IMR-90 (cell line): ENCODE data around the gene NDUFC2. TPM values are rescaled to one million over a fixed set of nuclear protein-coding genes. Genes with fewer than 3 reads are reported as not detected.

Experiments used
- ATAC-seq: fragments of 200-7000 bp; cut with Tn5 transposase; 2 replicates; pipeline ENCODE4 v1.9.1; 2020; ENCODE audit warnings: low read depth, mild to moderate bottlenecking, moderate library complexity
- BruUV-seq: library from RNA; stranded (reverse); fragments of 400-500 nt; replicated peaks from 2 replicates; lab custom pipeline; 2021; lab: Mats Ljungman, UMichigan
- CTCF ChIA-PET: fragments of 300-600 bp; formaldehyde crosslinking; extraction: SDS; loops from one replicate; lab custom pipeline; 2021; ENCODE audit warnings: antibody characterized with exemption; lab: Yijun Ruan, JAX
- POLR2A ChIA-PET: fragments of 300-600 bp; sonication (Branson Sonifier 250); formaldehyde crosslinking; loops from one replicate; lab custom pipeline; 2022; ENCODE audit warnings: antibody characterized with exemption; ENCODE audit not compliant: unreplicated experiment; lab: Charles Lee
- DNase-seq: peaks from one replicate; pipeline ENCODE4 v3.0.0; 2013
- H2AFZ ChIP-seq: replicated peaks from 2 replicates; pipeline ENCODE3; 2013; ENCODE audit warnings: low read length, mild to moderate bottlenecking; ENCODE audit not compliant: poor library complexity
- H2AK5ac ChIP-seq: 2 replicates; pipeline ENCODE4 v1.6.1; 2013; ENCODE audit warnings: low read depth, low read length, inconsistent platforms
- H2AK9ac ChIP-seq: replicated peaks from 2 replicates; pipeline ENCODE3; 2013; ENCODE audit warnings: mild to moderate bottlenecking, low read depth, low read length, moderate library complexity; ENCODE audit not compliant: poor library complexity
- H2BK120ac ChIP-seq: 2 replicates; pipeline ENCODE4 v1.6.1; 2013; ENCODE audit warnings: low read depth, low read length, inconsistent platforms
- H2BK15ac ChIP-seq: 3 replicates; pipeline ENCODE4 v1.6.1; 2013; ENCODE audit warnings: low read depth, low read length, inconsistent platforms
- H2BK20ac ChIP-seq: 2 replicates; pipeline ENCODE4 v1.6.1; 2013; ENCODE audit warnings: low read depth, mild to moderate bottlenecking, inconsistent platforms, low read length, moderate library complexity
- H2BK5ac ChIP-seq: 2 replicates; pipeline ENCODE4 v1.6.1; 2013; ENCODE audit warnings: mild to moderate bottlenecking, low read depth, low read length, inconsistent platforms; ENCODE audit not compliant: poor library complexity, severe bottlenecking
- H3K14ac ChIP-seq: replicated peaks from 2 replicates; pipeline ENCODE4 v1.6.1; 2013; ENCODE audit warnings: low read depth, low read length, inconsistent platforms
- H3K18ac ChIP-seq: 2 replicates; pipeline ENCODE4 v1.6.1; 2013; ENCODE audit warnings: low read depth, low read length, control low read depth
- H3K23ac ChIP-seq: 2 replicates; pipeline ENCODE4 v1.6.1; 2013; ENCODE audit warnings: low read depth, low read length, inconsistent platforms
- H3K27ac ChIP-seq: 2 replicates; pipeline ENCODE4 v1.5.1; 2013; ENCODE audit warnings: mild to moderate bottlenecking, control low read depth, low read length; ENCODE audit not compliant: insufficient read depth
- H3K27me3 ChIP-seq: 2 replicates; pipeline ENCODE4 v1.6.1; 2013; ENCODE audit warnings: low read length; ENCODE audit not compliant: control insufficient read depth, insufficient read depth
- H3K36me3 ChIP-seq: 2 replicates; pipeline ENCODE4 v1.6.1; 2013; ENCODE audit warnings: low read length, mixed read lengths; ENCODE audit not compliant: control insufficient read depth, insufficient read depth
- H3K4ac ChIP-seq: 2 replicates; pipeline ENCODE4 v1.6.1; 2013; ENCODE audit warnings: low read depth, low read length, inconsistent platforms
- H3K4me1 ChIP-seq: 2 replicates; pipeline ENCODE4 v1.6.1; 2013; ENCODE audit warnings: low read length, mixed read lengths; ENCODE audit not compliant: control insufficient read depth, insufficient read depth
- H3K4me2 ChIP-seq: 2 replicates; pipeline ENCODE4 v1.6.1; 2013; ENCODE audit warnings: low read depth, mild to moderate bottlenecking, control low read depth, low read length, moderate library complexity
- H3K4me3 ChIP-seq: 2 replicates; pipeline ENCODE4 v1.5.1; 2013; ENCODE audit warnings: low read depth, mild to moderate bottlenecking, control low read depth, low read length, moderate library complexity; ENCODE audit not compliant: insufficient read depth
- H3K56ac ChIP-seq: 2 replicates; pipeline ENCODE4 v1.6.1; 2013; ENCODE audit warnings: low read length, inconsistent platforms; ENCODE audit not compliant: insufficient read depth; ENCODE audit errors: extremely low read depth
- H3K79me1 ChIP-seq, 2 experiments: 2 replicates each; pipeline ENCODE4 v1.6.1; 2013; ENCODE audit warnings: low read length in 2 of 2, inconsistent platforms in 1 of 2, low read depth in 1 of 2
- H3K9ac ChIP-seq: 2 replicates; pipeline ENCODE4 v1.6.1; 2013; ENCODE audit warnings: low read depth, low read length, control low read depth
- H3K9me1 ChIP-seq: 2 replicates; pipeline ENCODE4 v1.6.1; 2013; ENCODE audit warnings: low read length, inconsistent platforms; ENCODE audit not compliant: insufficient read depth
- H3K9me3 ChIP-seq: 2 replicates; pipeline ENCODE4 v1.6.1; 2013; ENCODE audit warnings: low read length; ENCODE audit not compliant: control insufficient read depth, insufficient read depth
- H4K20me1 ChIP-seq: 2 replicates; pipeline ENCODE4 v1.6.1; 2013; ENCODE audit warnings: low read length, inconsistent platforms; ENCODE audit not compliant: insufficient read depth
- H4K5ac ChIP-seq: 2 replicates; pipeline ENCODE4 v1.6.1; 2013; ENCODE audit warnings: mild to moderate bottlenecking, low read depth, low read length, control low read depth
- H4K8ac ChIP-seq, 2 experiments: 2 replicates each; pipeline ENCODE4 v1.6.1; 2013; ENCODE audit warnings: low read depth in 2 of 2, low read length in 2 of 2, control low read depth in 1 of 2, inconsistent platforms in 1 of 2
- H4K91ac ChIP-seq: 2 replicates; pipeline ENCODE4 v1.6.1; 2013; ENCODE audit warnings: low read depth, low read length, inconsistent platforms; ENCODE audit not compliant: insufficient read depth
- BHLHE40 ChIP-seq: fragments of 150-350 bp; IDR thresholded peaks from 2 replicates; pipeline ENCODE4 v1.6.1; 2016; ENCODE audit warnings: mild to moderate bottlenecking, low read depth, low read length
- CEBPB ChIP-seq: IDR thresholded peaks from 2 replicates; pipeline ENCODE4 v1.6.1; 2012; ENCODE audit warnings: low read depth, low read length, improper control_type of control experiment
- CHD1 ChIP-seq: IDR thresholded peaks from 2 replicates; pipeline ENCODE4 v1.6.1; 2012; ENCODE audit warnings: low read depth, low read length, improper control_type of control experiment
- FOS ChIP-seq: fragments of 150-350 bp; IDR thresholded peaks from 2 replicates; pipeline ENCODE4 v1.6.1; 2016; ENCODE audit warnings: low read depth, low read length
- MAFK ChIP-seq: IDR thresholded peaks from 2 replicates; pipeline ENCODE4 v1.6.1; 2012; ENCODE audit warnings: low read depth, low read length, improper control_type of control experiment
- MXI1 ChIP-seq: IDR thresholded peaks from 2 replicates; pipeline ENCODE4 v1.6.1; 2012; ENCODE audit warnings: low read depth, mild to moderate bottlenecking, low read length, moderate library complexity, borderline replicate concordance
- POLR2A ChIP-seq: IDR thresholded peaks from 2 replicates; pipeline ENCODE4 v1.6.1; 2012; ENCODE audit warnings: mild to moderate bottlenecking, low read depth, low read length
- RAD21 ChIP-seq: IDR thresholded peaks from 2 replicates; pipeline ENCODE4 v1.6.1; 2012; ENCODE audit warnings: low read length, improper control_type of control experiment
- RCOR1 ChIP-seq: IDR thresholded peaks from 2 replicates; pipeline ENCODE4 v1.6.1; 2012; ENCODE audit warnings: mild to moderate bottlenecking, low read length, improper control_type of control experiment; ENCODE audit not compliant: insufficient replicate concordance
- RFX5 ChIP-seq: IDR thresholded peaks from 2 replicates; pipeline ENCODE4 v1.8.0; 2012; ENCODE audit warnings: low read depth, mild to moderate bottlenecking, low read length, moderate library complexity
- SMC3 ChIP-seq: fragments of 150-350 bp; IDR thresholded peaks from 2 replicates; pipeline ENCODE4 v1.6.1; 2016; ENCODE audit warnings: low read depth, mild to moderate bottlenecking, antibody characterized with exemption, low read length, moderate library complexity
- WGBS, 2 experiments: methylation state at CpG; one replicate each; pipeline versions ENCODE4 v1.1.5 to v1.1.7; 2013; ENCODE audit warnings: missing lambda C conversion rate in 2 of 2; ENCODE audit not compliant: insufficient read length in 1 of 2; ENCODE audit errors: extremely low coverage in 2 of 2; 5-methylcytosine and 5-hydroxymethylcytosine counted together
- dilution Hi-C: fragments of 300-500 bp; cut with HindIII; formaldehyde crosslinking; loops from one replicate; pipeline ENCODE4 v1.14.3; 2018; ENCODE audit warnings: low sequenced_read_pairs; ENCODE audit not compliant: unreplicated experiment
- in situ Hi-C: fragments of 300-500 bp; cut with MboI; formaldehyde crosslinking; loops from 3 replicates; pipeline ENCODE4 v1.14.3; 2019; ENCODE audit warnings: low sequenced_read_pairs, inconsistent platforms, mixed read lengths
- intact Hi-C: fragments of 100-400 bp; cut with micrococcal nuclease; formaldehyde crosslinking; loops from 2 replicates; pipeline ENCODE4 v1.10.0; 2022
- polyA plus RNA-seq, 3 experiments: library from polyadenylated mRNA; depleted of rRNA; stranded (reverse); fragments of >200 nt; gene quantifications; 2 replicates each; pipeline ENCODE4 v1.2.3, GENCODE V29; 2012; ENCODE audit warnings: low replicate concordance in 1 of 3
- total RNA-seq: library from RNA; depleted of rRNA; stranded (reverse); fragments of >200 nt; gene quantifications from 2 replicates; pipeline ENCODE4 v1.2.3, GENCODE V29; 2012
- TF ChIP-seq, protein P1 (sequence below): conservative IDR thresholded peaks from 2 replicates; pipeline ENCODE4 v1.5.1; 2012; ENCODE audit warnings: mild to moderate bottlenecking, low read depth, low read length, improper control_type of control experiment
- TF ChIP-seq, protein P2 (sequence below): fragments of 150-350 bp; IDR thresholded peaks from 2 replicates; pipeline ENCODE4 v1.6.1; 2016; ENCODE audit warnings: low read depth, mild to moderate bottlenecking, low read length, moderate library complexity, borderline replicate concordance
- TF ChIP-seq, protein P3 (sequence below): fragments of 150-350 bp; IDR thresholded peaks from 2 replicates; pipeline ENCODE4 v1.6.1; 2017; ENCODE audit warnings: mild to moderate bottlenecking, antibody characterized with exemption, low read length, low read depth

Gene NDUFC2
- total and polyA plus RNA-seq, 2 of the 4 experiments (the other 2 are of a cell fraction), result 146 to 340 TPM

- Histone ChIP-seq H2BK5ac (peak overlapping the region; percentile 20), H3K4ac (peak overlapping the region; percentile 85), H2AK9ac (peak overlapping the region; percentile 55), H4K91ac (peak overlapping the region; percentile 68), H2AK5ac (peak overlapping the region; percentile 29; the same call in 1 of the 2 replicates), H3K23ac (peak overlapping the region; percentile 90; the same call in 1 of the 2 replicates), H3K27me3 (no peaks in the 10 kb centered on the region), H3K4me1 (peaks cover 23% of the 10 kb centered on the region), H3K36me3 (no peaks in the 10 kb centered on the region), H3K14ac (peak overlapping the region; percentile 95), H3K9me3 (no peaks in the 10 kb centered on the region), H2BK20ac (peak overlapping the region; percentile 55; the same call in 1 of the 2 replicates), H3K4me3 (peak overlapping the region; percentile 41), H3K79me1 (peaks cover 3 to 10% of the 10 kb centered on the region in 2 experiments; a peak in 3 of 4 replicates), H3K27ac (peak overlapping the region; percentile 29), H2BK120ac (peak overlapping the region; percentile 86), H4K8ac (peak overlapping the region; percentile 3 to 92; a peak in 3 of 4 replicates), H3K4me2 (peak overlapping the region; percentile 91), H4K5ac (peak overlapping the region; percentile 66), H3K9ac (peak overlapping the region; percentile 41), H3K18ac (peak overlapping the region; percentile 59; the same call in 1 of the 2 replicates), H3K56ac (peak overlapping the region; percentile 57; the same call in 1 of the 2 replicates), H2BK15ac (peak overlapping the region; percentile 32; the same call in 1 of the 3 replicates), H2AFZ (peak overlapping the region; percentile 94), H4K20me1 (no peaks in the 10 kb centered on the region), H3K9me1 (peaks cover 16% of the 10 kb centered on the region)
- in situ Hi-C loops, result no loop called here
- 2% methylated on average over 17 of the region's 28 CpGs; no CpG with 5 or more reads in 1 of the 2 experiments for WGBS, 2 experiments
- DNase-seq (peak; percentile 59), ATAC-seq (peak; percentile 93)
- intact Hi-C loops, result loop anchor here (1.0 to 2.0 kb wide), 3 partner anchors 46 to 270 kb away; partner anchors contain the start of genes AAMDC and RSF1
- dilution Hi-C loops, result no loop called here
- no TSS peak for BruUV-seq
- ChIA-PET POLR2A (no interaction called here), CTCF (interaction anchor here (0.5 to 1.5 kb wide), 10 partner anchors 10 to 519 kb away, joined by 3 to 6 read pairs (median 3); partner anchors contain the start of gene INTS4)
- TF ChIP-seq, protein P1, sequence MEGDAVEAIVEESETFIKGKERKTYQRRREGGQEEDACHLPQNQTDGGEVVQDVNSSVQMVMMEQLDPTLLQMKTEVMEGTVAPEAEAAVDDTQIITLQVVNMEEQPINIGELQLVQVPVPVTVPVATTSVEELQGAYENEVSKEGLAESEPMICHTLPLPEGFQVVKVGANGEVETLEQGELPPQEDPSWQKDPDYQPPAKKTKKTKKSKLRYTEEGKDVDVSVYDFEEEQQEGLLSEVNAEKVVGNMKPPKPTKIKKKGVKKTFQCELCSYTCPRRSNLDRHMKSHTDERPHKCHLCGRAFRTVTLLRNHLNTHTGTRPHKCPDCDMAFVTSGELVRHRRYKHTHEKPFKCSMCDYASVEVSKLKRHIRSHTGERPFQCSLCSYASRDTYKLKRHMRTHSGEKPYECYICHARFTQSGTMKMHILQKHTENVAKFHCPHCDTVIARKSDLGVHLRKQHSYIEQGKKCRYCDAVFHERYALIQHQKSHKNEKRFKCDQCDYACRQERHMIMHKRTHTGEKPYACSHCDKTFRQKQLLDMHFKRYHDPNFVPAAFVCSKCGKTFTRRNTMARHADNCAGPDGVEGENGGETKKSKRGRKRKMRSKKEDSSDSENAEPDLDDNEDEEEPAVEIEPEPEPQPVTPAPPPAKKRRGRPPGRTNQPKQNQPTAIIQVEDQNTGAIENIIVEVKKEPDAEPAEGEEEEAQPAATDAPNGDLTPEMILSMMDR, result peak; percentile 95
- TF ChIP-seq MXI1 (no peak), CHD1 (no peak), MAFK (no peak), FOS (no peak), RCOR1 (no peak), RFX5 (no peak), POLR2A (no peak), CEBPB (no peak), SMC3 (peak; percentile 81), RAD21 (peak; percentile 92), BHLHE40 (no peak)
- TF ChIP-seq, protein P2, sequence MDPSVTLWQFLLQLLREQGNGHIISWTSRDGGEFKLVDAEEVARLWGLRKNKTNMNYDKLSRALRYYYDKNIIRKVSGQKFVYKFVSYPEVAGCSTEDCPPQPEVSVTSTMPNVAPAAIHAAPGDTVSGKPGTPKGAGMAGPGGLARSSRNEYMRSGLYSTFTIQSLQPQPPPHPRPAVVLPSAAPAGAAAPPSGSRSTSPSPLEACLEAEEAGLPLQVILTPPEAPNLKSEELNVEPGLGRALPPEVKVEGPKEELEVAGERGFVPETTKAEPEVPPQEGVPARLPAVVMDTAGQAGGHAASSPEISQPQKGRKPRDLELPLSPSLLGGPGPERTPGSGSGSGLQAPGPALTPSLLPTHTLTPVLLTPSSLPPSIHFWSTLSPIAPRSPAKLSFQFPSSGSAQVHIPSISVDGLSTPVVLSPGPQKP, result no peak
- TF ChIP-seq, protein P3, sequence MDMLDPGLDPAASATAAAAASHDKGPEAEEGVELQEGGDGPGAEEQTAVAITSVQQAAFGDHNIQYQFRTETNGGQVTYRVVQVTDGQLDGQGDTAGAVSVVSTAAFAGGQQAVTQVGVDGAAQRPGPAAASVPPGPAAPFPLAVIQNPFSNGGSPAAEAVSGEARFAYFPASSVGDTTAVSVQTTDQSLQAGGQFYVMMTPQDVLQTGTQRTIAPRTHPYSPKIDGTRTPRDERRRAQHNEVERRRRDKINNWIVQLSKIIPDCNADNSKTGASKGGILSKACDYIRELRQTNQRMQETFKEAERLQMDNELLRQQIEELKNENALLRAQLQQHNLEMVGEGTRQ, result no peak
These were observed 33.7 kb downstream of the NDUFC2 start for GRCh38 chr11:78045851-78046485.
